HCT116 (cell line): ENCODE data around the gene AOC1. TPM values are rescaled to one million over a fixed set of nuclear protein-coding genes. Genes with fewer than 3 reads are reported as not detected.

Source experiments
- ATAC-seq: fragments of 200-7000 bp; cut with Tn5 transposase; 2 replicates; pipeline ENCODE4 v1.9.1; 2020; ENCODE audit warnings: mild to moderate bottlenecking, moderate library complexity
- BruUV-seq: library from RNA; stranded (reverse); fragments of 400-500 nt; replicated peaks from 2 replicates; lab custom pipeline; 2021; lab: Mats Ljungman, UMichigan
- CTCF ChIA-PET: fragments of 300-600 bp; sonication (Branson Sonifier 250); formaldehyde crosslinking; loops from one replicate; lab custom pipeline; 2021; ENCODE audit warnings: antibody characterized with exemption; lab: Charles Lee
- POLR2A ChIA-PET: fragments of 300-600, 350-600 bp; sonication (Branson Sonifier 250); formaldehyde crosslinking; loops from one replicate; lab custom pipeline; 2021; ENCODE audit warnings: antibody characterized with exemption; lab: Charles Lee
- RAD21 ChIA-PET, 2 experiments: fragments of 300-600 bp; sonication (Branson Sonifier 250); formaldehyde crosslinking; loops; one replicate each; lab custom pipeline; 2023; ENCODE audit warnings: low total read pairs in 2 of 2; ENCODE audit not compliant: uncharacterized antibody in 2 of 2, unreplicated experiment in 2 of 2, low non-redundant PET in 1 of 2; lab: Charles Lee
- DNase-seq: peaks from one replicate; pipeline ENCODE4 v3.0.0-alpha.2; 2010; ENCODE audit warnings: low read depth, low spot score
- H2AFZ ChIP-seq: fragments of 200-600 bp; shearing (Covaris generic), sonication (generic); 2 replicates; pipeline ENCODE4 v1.6.1; 2017; ENCODE audit warnings: low read depth, mixed run types, mixed read lengths, antibody characterized with exemption, low read length; ENCODE audit not compliant: poor library complexity, severe bottlenecking
- H3K27ac ChIP-seq: 2 replicates; pipeline ENCODE4 v1.5.1; 2012; ENCODE audit warnings: low read depth, low read length
- H3K27me3 ChIP-seq: fragments of 200-600 bp; sonication (generic); 2 replicates; pipeline ENCODE4 v1.6.1; 2016; ENCODE audit warnings: mixed run types, low read length, mixed read lengths; ENCODE audit not compliant: insufficient read depth
- H3K36me3 ChIP-seq, 2 experiments: fragments of 200-500 bp in 1 of 2; fragments of 200-600 bp in 1 of 2; sonication (Bioruptor generic) in 1 of 2; sonication (generic) in 1 of 2; 2 replicates each; pipeline versions ENCODE4 v1.5.1 to v1.6.1; 2014 to 2016; ENCODE audit warnings: low read length in 2 of 2, inconsistent platforms in 1 of 2, mixed read lengths in 1 of 2, mixed run types in 1 of 2; ENCODE audit not compliant: insufficient read depth in 2 of 2, control insufficient read depth in 1 of 2
- H3K4me1 ChIP-seq, 2 experiments: fragments of 200-600 bp in 1 of 2; sonication (generic) in 1 of 2; 2 replicates each; pipeline versions ENCODE4 v1.5.1 to v1.6.1; 2012 to 2017; ENCODE audit warnings: low read length in 2 of 2, inconsistent platforms in 1 of 2, mild to moderate bottlenecking in 1 of 2, mixed read lengths in 1 of 2, mixed run types in 1 of 2, moderate library complexity in 1 of 2; ENCODE audit not compliant: insufficient read depth in 2 of 2, control insufficient read depth in 1 of 2
- H3K4me2 ChIP-seq: fragments of 200-600 bp; sonication (generic); 2 replicates; pipeline ENCODE4 v1.6.1; 2017; ENCODE audit warnings: mixed run types, low read length, mixed read lengths
- H3K4me3 ChIP-seq, 2 experiments: fragments of 200-600 bp in 1 of 2; sonication (generic) in 1 of 2; replicated peaks in 1 of 2; 2 replicates each; pipeline ENCODE4 v1.5.1; 2011 to 2016; ENCODE audit warnings: low read length in 2 of 2, control low read depth in 1 of 2, low read depth in 1 of 2, mild to moderate bottlenecking in 1 of 2, mixed read lengths in 1 of 2, mixed run types in 1 of 2
- H3K79me2 ChIP-seq: fragments of 200-600 bp; sonication (generic); 2 replicates; pipeline ENCODE4 v1.6.1; 2017; ENCODE audit warnings: mild to moderate bottlenecking, mixed run types, low read length, moderate library complexity, mixed read lengths; ENCODE audit not compliant: insufficient read depth
- H3K9ac ChIP-seq: fragments of 200-600 bp; sonication (generic); 2 replicates; pipeline ENCODE4 v1.6.1; 2016; ENCODE audit warnings: low read length, mixed read lengths
- H3K9me2 ChIP-seq: fragments of 200-600 bp; sonication (generic), shearing (Covaris generic); 2 replicates; pipeline ENCODE4 v1.6.1; 2017; ENCODE audit warnings: mixed run types, mild to moderate bottlenecking, moderate library complexity; ENCODE audit not compliant: insufficient read depth
- H3K9me3 ChIP-seq, 2 experiments: fragments of 200-500 bp in 1 of 2; fragments of 200-600 bp in 1 of 2; sonication (Bioruptor generic) in 1 of 2; sonication (generic) in 1 of 2; 2 replicates each; pipeline ENCODE4 v1.6.1; 2014 to 2017; ENCODE audit warnings: low read length in 2 of 2, mixed read lengths in 2 of 2, inconsistent platforms in 1 of 2, low read depth in 1 of 2, mild to moderate bottlenecking in 1 of 2, mixed run types in 1 of 2, moderate library complexity in 1 of 2; ENCODE audit not compliant: control insufficient read depth in 1 of 2, insufficient read depth in 1 of 2
- H4K20me1 ChIP-seq: fragments of 200-600 bp; sonication (generic), shearing (Covaris generic); 2 replicates; pipeline ENCODE4 v1.6.1; 2017; ENCODE audit warnings: mixed run types, mild to moderate bottlenecking, moderate library complexity; ENCODE audit not compliant: insufficient read depth
- CBX3 ChIP-seq: IDR thresholded peaks from 2 replicates; pipeline ENCODE4 v1.6.1; 2012; ENCODE audit warnings: low read depth
- CEBPB ChIP-seq: IDR thresholded peaks from 2 replicates; pipeline ENCODE4 v1.6.1; 2012; ENCODE audit warnings: low read depth
- CTCF ChIP-seq, 3 experiments: fragments of 200-600 bp in 1 of 3; sonication (generic) in 1 of 3; IDR thresholded peaks in 2 of 3; conservative IDR thresholded peaks in 1 of 3; 2 replicates each; pipeline ENCODE4 v1.5.1; 2012 to 2017; ENCODE audit warnings: low read depth in 2 of 3, low read length in 2 of 3, antibody characterized with exemption in 1 of 3, borderline replicate concordance in 1 of 3, control low read depth in 1 of 3, mild to moderate bottlenecking in 1 of 3, mixed read lengths in 1 of 3, mixed run types in 1 of 3, moderate library complexity in 1 of 3; ENCODE audit not compliant: insufficient read depth in 1 of 3
- EGR1 ChIP-seq: IDR thresholded peaks from 2 replicates; pipeline ENCODE4 v1.6.1; 2012; ENCODE audit warnings: low read depth
- ELF1 ChIP-seq: IDR thresholded peaks from 2 replicates; pipeline ENCODE4 v1.6.1; 2012; ENCODE audit warnings: low read depth, borderline replicate concordance
- EZH2phosphoT487 ChIP-seq: fragments of 200-600 bp; IDR thresholded peaks from 2 replicates; pipeline ENCODE4 v1.6.1; 2018; ENCODE audit warnings: antibody characterized with exemption, borderline replicate concordance
- FOSL1 ChIP-seq: IDR thresholded peaks from 2 replicates; pipeline ENCODE4 v1.6.1; 2012; ENCODE audit warnings: low read depth
- POLR2A ChIP-seq: IDR thresholded peaks from 2 replicates; pipeline ENCODE4 v1.7.0; 2011; ENCODE audit warnings: borderline replicate concordance; ENCODE audit not compliant: insufficient read depth, insufficient read length; ENCODE audit errors: extremely low read depth
- POLR2AphosphoS5 ChIP-seq: IDR thresholded peaks from 2 replicates; pipeline ENCODE4 v1.6.1; 2011; ENCODE audit warnings: mild to moderate bottlenecking, low read depth, low read length, moderate library complexity
- RAD21 ChIP-seq: IDR thresholded peaks from 2 replicates; pipeline ENCODE4 v1.6.1; 2012; ENCODE audit warnings: low read depth, mild to moderate bottlenecking
- SIN3A ChIP-seq: IDR thresholded peaks from 2 replicates; pipeline ENCODE4 v1.6.1; 2012; ENCODE audit warnings: low read depth
- SP1 ChIP-seq: IDR thresholded peaks from 2 replicates; pipeline ENCODE4 v1.6.1; 2012; ENCODE audit warnings: low read depth
- TCF7L2 ChIP-seq: IDR thresholded peaks from 2 replicates; pipeline ENCODE4 v1.7.0; 2011; ENCODE audit warnings: borderline replicate concordance, inconsistent platforms; ENCODE audit not compliant: insufficient read depth, insufficient read length; ENCODE audit errors: extremely low read depth
- YY1 ChIP-seq: IDR thresholded peaks from 2 replicates; pipeline ENCODE4 v1.6.1; 2011; ENCODE audit warnings: low read length, low read depth, moderate library complexity, mild to moderate bottlenecking; ENCODE audit not compliant: insufficient replicate concordance; ENCODE audit errors: extremely low read depth
- ZBTB33 ChIP-seq: IDR thresholded peaks from 2 replicates; pipeline ENCODE4 v1.6.1; 2011; ENCODE audit warnings: mild to moderate bottlenecking, low read length, moderate library complexity; ENCODE audit not compliant: insufficient replicate concordance; ENCODE audit errors: extremely low read depth
- ZFX ChIP-seq: fragments of 450-650 bp; IDR thresholded peaks from 2 replicates; pipeline ENCODE4 v1.6.1; 2017
- ZNF274 ChIP-seq: fragments of 200-500 bp; sonication (Bioruptor generic); IDR thresholded peaks from 2 replicates; pipeline ENCODE4 v1.6.1; 2014; ENCODE audit warnings: mild to moderate bottlenecking, low read depth, low read length, inconsistent platforms
- intact Hi-C: fragments of 100-400 bp; cut with micrococcal nuclease; formaldehyde crosslinking; loops from 2 replicates; pipeline ENCODE4 v1.10.0; 2022
- total RNA-seq: library from RNA; stranded (reverse); gene quantifications from one replicate; pipeline ENCODE4 v1.2.1, GENCODE V29; 2021; ENCODE audit not compliant: unreplicated experiment

The AOC1 gene
- total RNA-seq, 1 experiment from 2014 or later = 0.37 TPM

GRCh38 chr7:150908173-150908572 lies 55.9 kb downstream of the AOC1 start:
- Histone ChIP-seq H3K9ac (no peak overlapping the region), H2AFZ (no peak overlapping the region), H3K4me1 (no peaks in the 10 kb centered on the region), H3K9me3 (no peaks in the 10 kb centered on the region), H4K20me1 (no peaks in the 10 kb centered on the region), H3K79me2 (no peaks in the 10 kb centered on the region), H3K9me2 (no peaks in the 10 kb centered on the region), H3K4me3 (no peak overlapping the region), H3K36me3 (no peaks in the 10 kb centered on the region), H3K27ac (no peak overlapping the region), H3K27me3 (peaks cover 20% of the 10 kb centered on the region; the same call in 1 of the 2 replicates), H3K4me2 (no peak overlapping the region)
- intact Hi-C loops = no loop called here
- ATAC-seq (no peak), DNase-seq (no peak)
- ChIA-PET RAD21 (no interaction called here), POLR2A (no interaction called here), CTCF (interaction anchor here (1.0 kb wide), 1 partner anchor 10 kb away, joined by 5 read pairs; no protein-coding TSS in a partner anchor)
- no peak for TF ChIP-seq CEBPB
- no peak for TF ChIP-seq TCF7L2
- TF ChIP-seq SP1 = no peak
- TF ChIP-seq ZNF274 = no peak
- BruUV-seq = no TSS peak

DNA sequence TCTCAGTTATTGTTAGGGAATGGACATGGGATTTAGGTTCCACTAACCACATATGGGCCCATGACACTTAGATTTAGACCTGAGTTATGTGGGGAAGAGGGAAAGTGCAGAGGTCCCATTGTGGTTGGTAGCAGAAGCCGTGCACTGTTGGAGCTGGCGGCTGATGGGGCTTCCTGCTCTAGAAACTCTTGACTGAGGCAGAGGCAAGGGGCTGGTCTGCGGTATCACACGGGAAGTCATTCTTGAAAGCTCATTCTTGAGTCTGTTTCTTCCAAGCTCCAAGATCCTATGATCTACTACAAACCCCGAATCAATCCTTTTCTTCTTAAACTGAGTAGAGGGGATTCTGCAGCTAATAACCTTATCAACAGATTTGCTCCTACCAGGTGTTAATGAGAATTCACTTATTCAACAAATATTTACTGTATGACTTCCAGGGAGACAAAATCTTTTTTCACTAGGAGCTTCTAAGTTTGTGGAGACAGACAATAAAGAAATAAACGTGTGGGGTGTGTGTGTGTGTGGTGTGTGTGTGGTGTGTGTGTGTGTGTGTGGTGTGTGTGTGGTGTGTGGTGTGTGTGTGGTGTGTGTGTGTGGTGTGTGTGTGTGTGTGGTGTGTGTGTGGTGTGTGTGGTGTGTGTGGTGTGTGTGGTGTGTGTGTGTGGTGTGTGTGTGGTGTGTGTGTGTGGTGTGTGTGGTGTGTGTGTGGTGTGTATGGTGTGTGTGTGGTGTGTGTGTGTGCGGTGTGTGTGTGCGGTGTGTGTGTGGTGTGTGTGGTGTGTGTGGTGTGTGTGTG lies 57.1 kb downstream of the AOC1 start:
- no peak for ATAC-seq
- ChIA-PET POLR2A (no interaction called here), RAD21 (no interaction called here), CTCF (no interaction called here)
- Histone ChIP-seq H3K4me3 (no peak overlapping the region), H3K4me2 (no peak overlapping the region), H3K9ac (no peak overlapping the region), H4K20me1 (no peaks in the 10 kb centered on the region), H3K9me2 (no peaks in the 10 kb centered on the region), H3K36me3 (no peaks in the 10 kb centered on the region), H3K27ac (no peak overlapping the region), H3K9me3 (no peaks in the 10 kb centered on the region), H2AFZ (no peak overlapping the region), H3K79me2 (no peaks in the 10 kb centered on the region), H3K27me3 (peaks cover 33% of the 10 kb centered on the region; the same call in 1 of the 2 replicates), H3K4me1 (no peaks in the 10 kb centered on the region)
- TF ChIP-seq EZH2phosphoT487 = no peak
- TF ChIP-seq YY1 = no peak
- no peak for TF ChIP-seq EGR1
- no peak for TF ChIP-seq ZBTB33
- TF ChIP-seq CBX3 = no peak
- TF ChIP-seq SIN3A = no peak
- TF ChIP-seq CTCF (IDR thresholded peaks at IDR 0.05 in 2 of 3, conservative IDR thresholded peaks at IDR 0.05 in 1 of 3; ENCODE audit: borderline replicate concordance in 1 of 3, insufficient read depth in 1 of 3, low read depth in 2 of 3, low read length in 2 of 3) = no peak
- no peak for TF ChIP-seq ZFX
- no peak for TF ChIP-seq POLR2A
- no peak for TF ChIP-seq RAD21
- no peak for TF ChIP-seq POLR2AphosphoS5
- TF ChIP-seq FOSL1 = no peak
- TF ChIP-seq ELF1 = no peak
- intact Hi-C loops = no loop called here
- no peak for DNase-seq
- BruUV-seq = no TSS peak
